ENCODE measurements around the gene HSF5. TPM values are rescaled to one million over a fixed set of nuclear protein-coding genes. Genes with fewer than 3 reads are reported as not detected.

HSF5 gene
- total RNA-seq, 2 experiments from 2014 or later, result 1.6 to 1.7 TPM

DNA sequence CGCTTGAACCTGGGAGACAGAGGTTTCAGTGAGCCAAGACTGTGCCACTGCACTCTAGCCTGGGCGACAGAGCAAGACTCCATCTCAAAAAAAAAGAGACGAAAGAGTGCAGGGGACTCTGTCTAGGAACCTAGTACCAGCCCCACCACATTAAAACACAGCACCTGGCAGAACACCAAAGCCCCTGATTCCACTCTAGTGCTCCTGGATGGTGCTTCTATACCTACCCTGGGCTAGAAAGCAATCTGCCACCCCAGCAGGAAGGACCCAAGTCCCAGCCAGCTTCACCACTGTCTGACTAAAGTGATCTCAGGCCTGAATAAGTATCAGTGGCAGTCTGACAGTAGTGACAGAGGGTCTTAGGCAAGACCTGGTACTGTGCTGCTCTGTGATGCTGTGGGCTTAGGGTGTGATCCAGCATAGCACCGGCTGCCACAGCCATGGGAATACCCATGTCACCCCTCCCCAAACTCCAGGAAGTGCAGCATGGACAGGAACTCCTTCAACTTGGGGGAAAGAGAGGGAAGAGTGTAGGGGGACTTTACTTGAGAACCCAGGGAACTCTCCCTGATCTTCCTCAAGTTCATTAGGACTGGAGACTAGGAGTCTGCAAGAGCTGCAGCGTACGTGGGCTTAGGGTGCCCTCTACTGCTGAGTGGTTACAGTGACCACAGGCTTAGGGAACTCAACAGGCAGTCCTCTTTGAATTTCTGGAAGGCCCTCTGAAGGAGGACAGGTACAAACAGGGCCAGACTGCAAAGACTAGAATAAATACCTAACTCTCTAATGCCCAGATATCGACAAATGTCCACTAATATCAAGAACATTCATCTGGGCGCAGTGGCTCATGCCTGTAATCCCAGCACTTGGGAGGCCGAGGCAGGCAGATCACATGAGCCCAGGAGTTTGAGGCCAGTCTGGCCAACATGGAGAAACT is 40.9 kb downstream of the HSF5 start:
- H3K27ac ChIP-seq (ENCODE audit: low read depth in 1 of 2, low read length in 2 of 2), result no peak overlapping the region
- Mint-ChIP-seq H3K27me3 (no peaks in the 10 kb centered on the region), H3K36me3 (ENCODE audit: low read depth) (peaks cover 37% of the 10 kb centered on the region), H3K27ac (no peak overlapping the region), H3K4me3 (no peak overlapping the region), H3K9me3 (no peaks in the 10 kb centered on the region), H3K4me1 (ENCODE audit: low read depth) (no peaks in the 10 kb centered on the region)
- ChIA-PET POLR2A (no interaction called here), CTCF (interaction anchor here (1.0 to 1.6 kb wide), 3 partner anchors 30 to 198 kb away, joined by 3 to 4 read pairs (median 4); partner anchors contain the start of gene RNF43)
- no peak overlapping the region for H3K4me3 ChIP-seq (ENCODE audit: low read length)
- H3K27me3 ChIP-seq (ENCODE audit: control insufficient read depth in 1 of 2, insufficient read depth in 2 of 2, low read length in 2 of 2), result no peaks in the 10 kb centered on the region
- ATAC-seq (ENCODE audit: poor library complexity) (peak; percentile 69), DNase-seq (peak; percentile 36 to 81 (median 50))
- intact Hi-C loops (cut with DNase I, micrococcal nuclease), result loop anchor here (1.0 to 5.0 kb wide), 3 partner anchors 130 to 245 kb away; no protein-coding TSS in a partner anchor
- TF ChIP-seq, protein P1, sequence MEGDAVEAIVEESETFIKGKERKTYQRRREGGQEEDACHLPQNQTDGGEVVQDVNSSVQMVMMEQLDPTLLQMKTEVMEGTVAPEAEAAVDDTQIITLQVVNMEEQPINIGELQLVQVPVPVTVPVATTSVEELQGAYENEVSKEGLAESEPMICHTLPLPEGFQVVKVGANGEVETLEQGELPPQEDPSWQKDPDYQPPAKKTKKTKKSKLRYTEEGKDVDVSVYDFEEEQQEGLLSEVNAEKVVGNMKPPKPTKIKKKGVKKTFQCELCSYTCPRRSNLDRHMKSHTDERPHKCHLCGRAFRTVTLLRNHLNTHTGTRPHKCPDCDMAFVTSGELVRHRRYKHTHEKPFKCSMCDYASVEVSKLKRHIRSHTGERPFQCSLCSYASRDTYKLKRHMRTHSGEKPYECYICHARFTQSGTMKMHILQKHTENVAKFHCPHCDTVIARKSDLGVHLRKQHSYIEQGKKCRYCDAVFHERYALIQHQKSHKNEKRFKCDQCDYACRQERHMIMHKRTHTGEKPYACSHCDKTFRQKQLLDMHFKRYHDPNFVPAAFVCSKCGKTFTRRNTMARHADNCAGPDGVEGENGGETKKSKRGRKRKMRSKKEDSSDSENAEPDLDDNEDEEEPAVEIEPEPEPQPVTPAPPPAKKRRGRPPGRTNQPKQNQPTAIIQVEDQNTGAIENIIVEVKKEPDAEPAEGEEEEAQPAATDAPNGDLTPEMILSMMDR (IDR thresholded peaks at IDR 0.05), result peak; percentile 57
- H3K9me3 ChIP-seq (ENCODE audit: control insufficient read depth in 1 of 2, insufficient read depth in 1 of 2, low read length in 2 of 2), result no peaks in the 10 kb centered on the region
- no peaks in the 10 kb centered on the region for H3K4me1 ChIP-seq (ENCODE audit: insufficient read depth, low read length)
- H3K36me3 ChIP-seq (ENCODE audit: insufficient read depth, low read length), result no peaks in the 10 kb centered on the region

DNA sequence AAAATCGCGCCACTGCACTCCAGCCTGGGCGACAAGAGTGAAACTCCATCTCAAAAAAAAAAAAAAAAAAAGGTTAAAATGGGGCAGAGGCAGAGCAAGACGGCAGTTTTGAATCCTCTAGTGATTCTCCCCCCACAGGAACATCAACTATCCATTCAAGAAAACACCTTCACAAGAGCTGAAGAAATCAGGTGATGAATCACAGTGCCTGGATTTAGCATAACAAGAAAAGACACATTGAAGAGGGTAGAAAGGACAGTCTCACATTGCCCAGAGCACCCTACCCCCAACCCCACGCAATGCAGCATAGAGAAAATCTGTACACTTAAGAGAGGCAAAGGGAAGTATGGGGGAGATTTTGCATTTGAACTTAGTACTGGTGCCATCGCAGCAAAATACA is 42.1 kb downstream of the HSF5 start:
- no peak overlapping the region for H3K4me3 Mint-ChIP-seq
- intact Hi-C loops (cut with DNase I, micrococcal nuclease), result loop anchor here in 1 of 2 experiments (5.0 kb wide), 1 partner anchor 244 kb away; no protein-coding TSS in a partner anchor
- H3K36me3 Mint-ChIP-seq (ENCODE audit: low read depth), result peaks cover 45% of the 10 kb centered on the region
- no peaks in the 10 kb centered on the region for H3K27me3 Mint-ChIP-seq
- DNase-seq (no peak), ATAC-seq (ENCODE audit: poor library complexity) (no peak)
- Histone ChIP-seq H3K27ac (ENCODE audit: low read depth in 1 of 2, low read length in 2 of 2) (no peak overlapping the region), H3K27me3 (ENCODE audit: control insufficient read depth in 1 of 2, insufficient read depth in 2 of 2, low read length in 2 of 2) (no peaks in the 10 kb centered on the region), H3K9me3 (ENCODE audit: control insufficient read depth in 1 of 2, insufficient read depth in 1 of 2, low read length in 2 of 2) (no peaks in the 10 kb centered on the region), H3K36me3 (ENCODE audit: insufficient read depth, low read length) (no peaks in the 10 kb centered on the region), H3K4me3 (ENCODE audit: low read length) (no peak overlapping the region), H3K4me1 (ENCODE audit: insufficient read depth, low read length) (no peaks in the 10 kb centered on the region)
- no peaks in the 10 kb centered on the region for H3K9me3 Mint-ChIP-seq
- no peak overlapping the region for H3K27ac Mint-ChIP-seq
- TF ChIP-seq, protein P1 (IDR thresholded peaks at IDR 0.05), result no peak
- no peaks in the 10 kb centered on the region for H3K4me1 Mint-ChIP-seq (ENCODE audit: low read depth)
- ChIA-PET CTCF (no interaction called here), POLR2A (no interaction called here)

DNA sequence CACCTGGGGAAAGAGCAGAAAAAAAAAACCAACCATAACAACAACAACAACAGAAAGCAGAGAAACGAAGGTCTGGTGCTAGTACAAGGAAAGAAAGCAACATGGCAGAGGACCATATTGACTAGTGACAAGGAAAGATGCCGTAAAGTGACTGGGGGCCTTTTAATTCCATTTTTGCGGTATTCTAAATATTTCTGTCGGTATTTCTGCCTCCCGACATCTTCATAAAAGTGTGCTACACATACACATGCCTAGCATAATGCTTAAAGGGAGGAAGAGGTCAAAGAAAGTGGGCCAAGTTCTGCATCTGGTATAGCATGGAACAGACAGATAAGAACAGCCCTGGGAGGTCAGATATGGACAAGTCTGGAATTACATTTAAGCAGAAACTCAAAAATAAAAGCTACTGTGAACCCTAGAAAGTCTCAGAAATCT is 51.4 kb downstream of the HSF5 start:
- ATAC-seq (ENCODE audit: poor library complexity) (no peak), DNase-seq (no peak)
- H3K27me3 ChIP-seq (ENCODE audit: control insufficient read depth in 1 of 2, insufficient read depth in 2 of 2, low read length in 2 of 2), result no peaks in the 10 kb centered on the region
- Mint-ChIP-seq H3K4me3 (no peak overlapping the region), H3K9me3 (no peaks in the 10 kb centered on the region), H3K36me3 (ENCODE audit: low read depth) (peaks cover 41% of the 10 kb centered on the region), H3K27ac (no peak overlapping the region), H3K4me1 (ENCODE audit: low read depth) (no peaks in the 10 kb centered on the region), H3K27me3 (no peaks in the 10 kb centered on the region)
- TF ChIP-seq, protein P1 (IDR thresholded peaks at IDR 0.05), result no peak
- H3K36me3 ChIP-seq (ENCODE audit: insufficient read depth, low read length), result peaks cover 3% of the 10 kb centered on the region
- intact Hi-C loops (cut with DNase I, micrococcal nuclease), result no loop called here
- H3K9me3 ChIP-seq (ENCODE audit: control insufficient read depth in 1 of 2, insufficient read depth in 1 of 2, low read length in 2 of 2), result no peaks in the 10 kb centered on the region
- H3K4me3 ChIP-seq (ENCODE audit: low read length), result no peak overlapping the region
- H3K27ac ChIP-seq (ENCODE audit: low read depth in 1 of 2, low read length in 2 of 2), result no peak overlapping the region
- ChIA-PET CTCF (interaction anchor here (1.2 kb wide), 1 partner anchor 25 kb away, joined by 4 read pairs; no protein-coding TSS in a partner anchor), POLR2A (no interaction called here)
- H3K4me1 ChIP-seq (ENCODE audit: insufficient read depth, low read length), result no peaks in the 10 kb centered on the region
